ENCODE results near the gene ADGRG6. TPM values are rescaled to one million over a fixed set of nuclear protein-coding genes. Genes with fewer than 3 reads are reported as not detected.

The ADGRG6 gene
- total and polyA plus RNA-seq, 2 of the 8 experiments (the other 6 are each of a cell fraction or from before 2014, with no cell fraction given), result 1.1 to 6.2 TPM

DNA sequence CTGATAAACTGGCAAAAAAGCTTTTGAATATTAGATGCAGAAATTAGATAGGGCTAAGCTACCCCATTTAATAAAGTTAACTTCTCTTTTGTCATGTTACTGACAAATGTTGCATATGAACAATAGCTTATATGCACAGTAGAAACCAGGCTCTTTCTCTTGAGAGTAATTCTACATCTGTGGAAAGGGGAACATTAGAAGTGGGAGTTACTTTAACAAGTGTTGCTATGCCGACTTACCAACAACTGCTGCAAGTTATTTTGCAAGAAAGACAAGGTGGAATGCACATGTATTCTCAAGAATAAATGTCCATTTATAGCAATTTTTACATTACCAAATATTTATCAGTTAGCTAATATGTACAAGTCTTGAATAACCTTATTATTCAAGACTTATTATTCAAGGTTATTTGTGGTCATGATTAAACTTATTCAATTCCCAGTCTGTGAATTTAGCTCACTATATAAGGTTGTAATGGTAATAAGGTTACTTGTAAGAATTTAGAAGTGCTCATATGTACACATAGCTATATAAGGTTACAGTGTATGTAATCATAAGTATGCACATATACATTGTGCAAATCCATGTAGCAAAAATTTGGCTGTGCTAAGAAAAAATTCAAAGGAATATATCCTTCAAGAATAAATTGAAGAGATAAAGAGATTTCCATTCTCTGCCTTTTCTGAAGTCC is 38.3 kb downstream of the ADGRG6 start:
- 84% methylated on average over 1 of the region's 1 CpG; no CpG with 5 or more reads in 1 of the 2 experiments for WGBS, 2 experiments (ENCODE audit: extremely low coverage in 1 of 2, insufficient coverage in 1 of 2, insufficient read length in 1 of 2, insufficient replicate concordance in 2 of 2, low coverage in 1 of 2, low lambda C conversion rate in 2 of 2, missing lambda C conversion rate in 1 of 2)
- H3K27ac ChIP-seq (ENCODE audit: low read depth, low read length), result no peak overlapping the region
- no peaks in the 10 kb centered on the region for H4K20me1 ChIP-seq (replicated peaks in 1 of 2; ENCODE audit: control insufficient read depth in 1 of 2, insufficient read depth in 2 of 2, low read length in 2 of 2)
- H2AK5ac ChIP-seq (ENCODE audit: low read depth, low read length), result no peak overlapping the region
- no peak overlapping the region for H2AFZ ChIP-seq (ENCODE audit: low read length)
- no peak for TF ChIP-seq SIN3A (conservative IDR thresholded peaks at IDR 0.05 in 1 of 2, IDR thresholded peaks at IDR 0.05 in 1 of 2; ENCODE audit: low read depth in 1 of 2, low read length in 2 of 2)
- H3K4me3 ChIP-seq (ENCODE audit: extremely low read depth in 1 of 4, insufficient read depth in 2 of 4, low read depth in 3 of 4, low read length in 4 of 4), result no peak overlapping the region
- no peak overlapping the region for H4K91ac ChIP-seq (replicated peaks; ENCODE audit: insufficient read length, low read length)
- no peaks in the 10 kb centered on the region for H3K79me1 ChIP-seq (ENCODE audit: low read depth, low read length)
- no peak overlapping the region for H2BK120ac ChIP-seq (replicated peaks; ENCODE audit: low read depth, low read length)
- no peak overlapping the region for H2BK20ac ChIP-seq (ENCODE audit: low read length)
- no peaks in the 10 kb centered on the region for H3K79me2 ChIP-seq (ENCODE audit: control insufficient read depth in 1 of 2, insufficient read depth in 2 of 2, low read length in 2 of 2)
- ChIA-PET CTCF (ENCODE audit: partially characterized antibody) (interaction anchor here (0.8 to 1.9 kb wide), 2 partner anchors 10 to 107 kb away, joined by 4 to 5 read pairs; no protein-coding TSS in a partner anchor), POLR2A (ENCODE audit: partially characterized antibody) (no interaction called here)
- no peak overlapping the region for H3K56ac ChIP-seq (replicated peaks; ENCODE audit: insufficient read length, low read depth, low read length)
- H3K4me2 ChIP-seq (ENCODE audit: insufficient read depth in 1 of 2, low read depth in 2 of 2, low read length in 2 of 2), result no peak overlapping the region
- FAIRE-seq (no peak), DNase-seq (ENCODE audit: low read depth in 1 of 2, low spot score in 2 of 2) (no peak)
- no peak overlapping the region for H2BK12ac ChIP-seq (ENCODE audit: low read depth, low read length)
- H3K4me1 ChIP-seq (replicated peaks in 1 of 4; ENCODE audit: control insufficient read depth in 3 of 4, insufficient read depth in 4 of 4, low read length in 3 of 4), result no peaks in the 10 kb centered on the region
- H3K9me3 ChIP-seq (ENCODE audit: insufficient read depth in 2 of 2, low read depth in 1 of 2, low read length in 1 of 2), result no peaks in the 10 kb centered on the region
- no peak overlapping the region for H2BK15ac ChIP-seq (ENCODE audit: low read length)
- no peak overlapping the region for H3K18ac ChIP-seq (ENCODE audit: extremely low read depth, low read length)
- H3K9ac ChIP-seq (replicated peaks in 1 of 4; ENCODE audit: extremely low read depth in 1 of 4, low read depth in 3 of 4, low read length in 3 of 4), result no peak overlapping the region
- H3K36me3 ChIP-seq (ENCODE audit: control insufficient read depth in 2 of 4, insufficient read depth in 4 of 4, low read length in 3 of 4), result no peaks in the 10 kb centered on the region
- H4K5ac ChIP-seq (ENCODE audit: insufficient read length, low read depth, low read length), result no peak overlapping the region
- no peaks in the 10 kb centered on the region; the same call in 1 of the 2 replicates for H3K23me2 ChIP-seq (ENCODE audit: low read depth, low read length)
- H2BK5ac ChIP-seq (ENCODE audit: low read depth, low read length), result no peak overlapping the region
- H3K23ac ChIP-seq (ENCODE audit: insufficient read length), result no peak overlapping the region
- H3K14ac ChIP-seq (ENCODE audit: insufficient read length), result no peak overlapping the region
- H3K4ac ChIP-seq (replicated peaks; ENCODE audit: insufficient read length, low read depth, low read length), result no peak overlapping the region
- H4K8ac ChIP-seq (ENCODE audit: extremely low read depth, insufficient read depth, low read length), result no peak overlapping the region
- H3K27me3 ChIP-seq (replicated peaks in 1 of 4; ENCODE audit: control insufficient read depth in 3 of 4, extremely low read depth in 1 of 4, insufficient read depth in 3 of 4, low read length in 3 of 4), result no peaks in the 10 kb centered on the region; a peak in 1 of 7 replicates

Measured in H1 (cell line).